Neural progenitor cell (in vitro differentiated cells): ENCODE results near the gene MPZL1. TPM values are rescaled to one million over a fixed set of nuclear protein-coding genes. Genes with fewer than 3 reads are reported as not detected.

ENCODE experiments used
- DNase-seq: peaks from one replicate; pipeline ENCODE4 v3.0.0-alpha.2; 2016; ENCODE audit warnings: low spot score
- H2AFZ ChIP-seq: fragments of 200-600 bp; sonication (generic); replicated peaks from 2 replicates; pipeline ENCODE4 v1.6.1; 2016; ENCODE audit warnings: antibody characterized with exemption
- H3F3A ChIP-seq: fragments of 200-600 bp; sonication (generic); 2 replicates; pipeline ENCODE4 v1.6.1; 2016; ENCODE audit warnings: antibody characterized with exemption, low read depth
- H3K27ac ChIP-seq: fragments of 200-600 bp; sonication (generic); 2 replicates; pipeline ENCODE4 v1.5.1; 2016; ENCODE audit warnings: mild to moderate bottlenecking
- H3K27me3 ChIP-seq: fragments of 200-600 bp; sonication (generic); 2 replicates; pipeline ENCODE4 v1.6.1; 2016; ENCODE audit warnings: mild to moderate bottlenecking, moderate library complexity
- H3K36me3 ChIP-seq: fragments of 200-600 bp; sonication (generic); 2 replicates; pipeline ENCODE4 v1.5.1; 2016
- H3K4me1 ChIP-seq: fragments of 200-600 bp; sonication (generic); 2 replicates; pipeline ENCODE4 v1.6.1; 2016; ENCODE audit warnings: mixed run types
- H3K4me2 ChIP-seq: fragments of 200-600 bp; sonication (generic); 2 replicates; pipeline ENCODE4 v1.6.1; 2016
- H3K4me3 ChIP-seq: fragments of 200-600 bp; sonication (generic); 2 replicates; pipeline ENCODE4 v1.5.1; 2016
- H3K79me2 ChIP-seq: fragments of 200-600 bp; sonication (generic); 2 replicates; pipeline ENCODE4 v1.6.1; 2016; ENCODE audit warnings: low read depth
- H3K9ac ChIP-seq: fragments of 200-600 bp; sonication (generic); 2 replicates; pipeline ENCODE4 v1.6.1; 2016
- H3K9me3 ChIP-seq: fragments of 200-600 bp; sonication (generic); 2 replicates; pipeline ENCODE4 v1.5.1; 2016; ENCODE audit warnings: low read depth
- H4K20me1 ChIP-seq: fragments of 200-600 bp; sonication (generic); 2 replicates; pipeline ENCODE4 v1.6.1; 2016; ENCODE audit warnings: low read depth
- H3K27ac Mint-ChIP-seq: 3 replicates; pipeline ENCODE4 v1.8.0; 2021; ENCODE audit warnings: mixed read lengths
- H3K27me3 Mint-ChIP-seq: 2 replicates; pipeline ENCODE4 v1.8.0; 2022; ENCODE audit warnings: low read depth, mild to moderate bottlenecking, inconsistent platforms, moderate library complexity, mixed read lengths; ENCODE audit not compliant: insufficient read depth
- H3K36me3 Mint-ChIP-seq: 3 replicates; pipeline ENCODE4 v1.8.0; 2021; ENCODE audit warnings: mixed read lengths
- H3K4me1 Mint-ChIP-seq: 3 replicates; pipeline ENCODE4 v1.8.0; 2021; ENCODE audit warnings: mixed read lengths
- H3K4me3 Mint-ChIP-seq: 3 replicates; pipeline ENCODE4 v1.8.0; 2021; ENCODE audit warnings: mild to moderate bottlenecking, moderate library complexity, mixed read lengths
- H3K9me3 Mint-ChIP-seq: 3 replicates; pipeline ENCODE4 v1.8.0; 2020; ENCODE audit warnings: mixed read lengths
- CTCF ChIP-seq: fragments of 200-600 bp; sonication (generic); IDR thresholded peaks from 2 replicates; pipeline ENCODE4 v1.5.1; 2017; ENCODE audit warnings: antibody characterized with exemption, mild to moderate bottlenecking
- EZH2 ChIP-seq: fragments of 200-600 bp; sonication (generic); IDR thresholded peaks from 2 replicates; pipeline ENCODE4 v1.6.1; 2017; ENCODE audit warnings: antibody characterized with exemption, mild to moderate bottlenecking, moderate library complexity
- EZH2phosphoT487 ChIP-seq: fragments of 200-600 bp; sonication (generic); IDR thresholded peaks from 2 replicates; pipeline ENCODE4 v1.6.1; 2017; ENCODE audit warnings: antibody characterized with exemption
- total RNA-seq: library from RNA; depleted of rRNA; stranded (reverse); fragments of >200 nt; gene quantifications from 2 replicates; pipeline ENCODE4 v1.2.3, GENCODE V29; 2015; ENCODE audit warnings: low replicate concordance

Gene MPZL1
- total RNA-seq, 1 donor from 2014 or later: 125 TPM

- H3K9me3 Mint-ChIP-seq: peaks cover 20% of the 10 kb centered on the region
- TF ChIP-seq EZH2 (no peak), EZH2phosphoT487 (no peak), CTCF (no peak)
- no peaks in the 10 kb centered on the region for H3K36me3 ChIP-seq
- H3K4me3 Mint-ChIP-seq: no peak overlapping the region
- H3K9me3 ChIP-seq: no peaks in the 10 kb centered on the region
- H3K4me1 ChIP-seq: no peaks in the 10 kb centered on the region
- no peak overlapping the region for H2AFZ ChIP-seq
- H4K20me1 ChIP-seq: peaks cover 25% of the 10 kb centered on the region
- H3K4me3 ChIP-seq: no peak overlapping the region
- H3F3A ChIP-seq: no peaks in the 10 kb centered on the region
- peaks cover 94% of the 10 kb centered on the region for H3K79me2 ChIP-seq
- no peak overlapping the region for H3K27ac Mint-ChIP-seq
- H3K27ac ChIP-seq: no peak overlapping the region
- no peaks in the 10 kb centered on the region for H3K27me3 Mint-ChIP-seq
- H3K9ac ChIP-seq: no peak overlapping the region
- no peaks in the 10 kb centered on the region for H3K4me1 Mint-ChIP-seq
- H3K4me2 ChIP-seq: no peak overlapping the region
- DNase-seq: no peak
- no peaks in the 10 kb centered on the region for H3K27me3 ChIP-seq
- peaks cover 36% of the 10 kb centered on the region for H3K36me3 Mint-ChIP-seq
Observed at GRCh38 chr1:167734227-167734626, 12.4 kb downstream of the MPZL1 start.

- Histone ChIP-seq H4K20me1 (peaks cover 28% of the 10 kb centered on the region), H3K4me2 (no peak overlapping the region), H3K4me1 (no peaks in the 10 kb centered on the region), H3F3A (no peaks in the 10 kb centered on the region), H2AFZ (no peak overlapping the region), H3K9ac (no peak overlapping the region), H3K27ac (no peak overlapping the region), H3K79me2 (peaks cover 94% of the 10 kb centered on the region), H3K4me3 (no peak overlapping the region), H3K36me3 (no peaks in the 10 kb centered on the region), H3K27me3 (no peaks in the 10 kb centered on the region), H3K9me3 (no peaks in the 10 kb centered on the region)
- Mint-ChIP-seq H3K4me1 (no peaks in the 10 kb centered on the region), H3K36me3 (peaks cover 37% of the 10 kb centered on the region), H3K4me3 (no peak overlapping the region), H3K27ac (no peak overlapping the region), H3K9me3 (peaks cover 20% of the 10 kb centered on the region), H3K27me3 (no peaks in the 10 kb centered on the region)
- DNase-seq: no peak
- TF ChIP-seq EZH2: no peak
- TF ChIP-seq CTCF: no peak
- no peak for TF ChIP-seq EZH2phosphoT487
Observed at GRCh38 chr1:167734841-167735240, 13.1 kb downstream of the MPZL1 start.

GRCh38 chr1:167737169-167737568 is 15.4 kb downstream of the MPZL1 start:
- Mint-ChIP-seq H3K27me3 (no peaks in the 10 kb centered on the region), H3K9me3 (peaks cover 20% of the 10 kb centered on the region), H3K4me3 (no peak overlapping the region), H3K36me3 (peaks cover 36% of the 10 kb centered on the region), H3K27ac (no peak overlapping the region), H3K4me1 (no peaks in the 10 kb centered on the region)
- Histone ChIP-seq H3K4me2 (no peak overlapping the region), H3K9me3 (no peaks in the 10 kb centered on the region), H3K27me3 (no peaks in the 10 kb centered on the region), H3K36me3 (no peaks in the 10 kb centered on the region), H3K79me2 (peaks cover 90% of the 10 kb centered on the region), H3K4me3 (no peak overlapping the region), H2AFZ (no peak overlapping the region), H4K20me1 (peaks cover 41% of the 10 kb centered on the region), H3K27ac (no peak overlapping the region), H3K9ac (no peak overlapping the region), H3F3A (no peaks in the 10 kb centered on the region), H3K4me1 (peaks cover 4% of the 10 kb centered on the region)
- TF ChIP-seq EZH2 (no peak), EZH2phosphoT487 (no peak), CTCF (no peak)
- no peak for DNase-seq
